ENCODE data around the gene MKLN1.
"Not testable (repeated sequence)": the region's sequence is repeated elsewhere in the genome, so short reads cannot be mapped to it uniquely, and the experiment has no call there.

Gene MKLN1

DNA sequence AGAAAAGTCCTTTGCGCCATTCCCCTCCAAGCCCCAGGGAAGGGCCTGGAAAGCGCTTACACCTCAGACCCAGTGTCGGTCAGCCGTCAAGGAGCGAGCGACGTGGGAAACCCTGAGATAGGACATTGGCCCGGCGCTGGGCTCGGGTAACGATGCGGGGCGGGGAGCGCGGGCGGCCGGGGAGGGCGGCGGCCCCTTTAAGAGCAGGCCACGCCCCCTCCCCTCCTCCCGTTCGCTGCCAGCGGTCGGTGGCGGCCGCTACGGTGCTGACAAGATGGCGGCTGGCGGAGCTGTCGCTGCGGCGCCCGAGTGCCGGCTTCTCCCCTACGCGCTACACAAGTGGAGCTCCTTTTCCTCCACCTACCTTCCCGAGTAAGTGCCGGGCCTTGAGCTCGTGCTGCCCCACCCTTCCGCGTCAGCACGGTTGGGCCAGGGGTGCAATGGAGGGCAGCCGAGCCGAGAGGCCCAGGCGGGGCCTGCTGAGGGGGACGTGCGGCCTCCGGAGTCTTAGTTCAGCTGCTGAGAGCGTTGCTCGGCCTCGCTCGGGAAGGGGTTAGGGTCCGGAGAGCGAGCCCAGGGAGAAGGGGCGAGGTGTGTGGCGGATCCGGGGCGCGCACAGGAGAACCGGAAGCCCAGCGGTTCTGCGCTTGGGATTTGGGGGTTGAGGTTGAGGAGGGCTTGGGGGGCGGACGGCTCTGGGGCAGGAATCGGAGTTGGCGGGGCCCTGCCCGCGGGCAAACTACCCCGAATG, at the start of gene MKLN1:
TSS of gene MKLN1 (plus strand) at position 251 of the 751 bp plus-strand sequence. CDS start at position 275, 24 bp downstream.
- peak; percentile 62 for DNase-seq

DNA sequence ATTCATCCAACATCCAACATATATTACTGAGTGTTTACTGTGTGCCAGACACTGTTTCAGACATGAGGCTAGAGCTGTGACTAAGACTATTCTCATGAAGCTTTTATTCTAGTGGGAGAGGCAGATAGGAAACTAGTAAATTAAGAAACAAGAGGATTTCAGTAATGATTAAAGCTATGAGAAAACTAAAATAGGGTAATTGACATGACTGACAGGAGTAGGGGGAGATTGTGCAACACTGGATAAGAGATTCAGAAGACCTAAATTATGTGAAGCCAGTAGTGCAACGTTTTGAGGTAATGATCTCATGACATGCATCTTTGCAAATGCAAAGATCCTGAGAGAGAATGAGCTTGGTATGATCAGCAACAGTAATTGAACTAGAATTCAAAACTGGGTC, 48.6 kb upstream of the MKLN1 start:
- DNase-seq: no peak

DNA sequence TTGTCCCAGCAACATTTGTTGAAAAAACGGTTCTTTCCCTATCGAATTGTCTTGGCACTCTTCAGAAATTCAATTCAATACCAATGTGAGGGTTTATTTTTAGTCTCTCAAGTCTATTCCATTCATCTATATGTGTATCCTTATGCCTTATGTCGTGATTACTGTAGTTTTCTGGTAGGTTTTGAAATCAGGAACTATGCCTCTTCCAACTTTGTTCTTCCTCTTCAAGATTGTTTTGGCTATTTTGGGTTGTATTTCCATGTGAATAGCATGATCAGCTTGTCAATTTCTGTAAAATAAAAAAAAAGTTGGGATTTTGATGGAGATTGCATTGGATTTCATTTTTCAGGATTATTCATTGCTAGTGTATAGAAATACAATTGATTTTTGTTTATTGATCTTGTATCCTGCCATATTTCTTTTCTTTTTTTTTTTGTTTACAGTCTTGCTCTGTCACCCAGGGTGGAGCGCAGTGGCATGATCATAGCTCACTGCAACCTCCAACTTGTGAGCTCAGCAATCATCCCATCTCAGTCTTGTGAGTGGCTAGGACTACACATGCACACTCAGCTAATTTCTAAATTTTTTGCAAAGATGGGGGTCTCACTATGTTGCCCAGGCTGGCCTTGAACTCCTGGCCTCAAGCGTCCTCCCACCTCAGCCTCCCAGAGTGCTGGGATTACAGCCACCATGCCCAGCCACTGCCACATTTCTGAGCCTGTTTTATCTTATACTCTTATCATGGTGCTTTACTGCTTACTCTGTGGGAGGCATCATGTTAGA, 46.2 kb upstream of the MKLN1 start:
- no peak for DNase-seq

DNA sequence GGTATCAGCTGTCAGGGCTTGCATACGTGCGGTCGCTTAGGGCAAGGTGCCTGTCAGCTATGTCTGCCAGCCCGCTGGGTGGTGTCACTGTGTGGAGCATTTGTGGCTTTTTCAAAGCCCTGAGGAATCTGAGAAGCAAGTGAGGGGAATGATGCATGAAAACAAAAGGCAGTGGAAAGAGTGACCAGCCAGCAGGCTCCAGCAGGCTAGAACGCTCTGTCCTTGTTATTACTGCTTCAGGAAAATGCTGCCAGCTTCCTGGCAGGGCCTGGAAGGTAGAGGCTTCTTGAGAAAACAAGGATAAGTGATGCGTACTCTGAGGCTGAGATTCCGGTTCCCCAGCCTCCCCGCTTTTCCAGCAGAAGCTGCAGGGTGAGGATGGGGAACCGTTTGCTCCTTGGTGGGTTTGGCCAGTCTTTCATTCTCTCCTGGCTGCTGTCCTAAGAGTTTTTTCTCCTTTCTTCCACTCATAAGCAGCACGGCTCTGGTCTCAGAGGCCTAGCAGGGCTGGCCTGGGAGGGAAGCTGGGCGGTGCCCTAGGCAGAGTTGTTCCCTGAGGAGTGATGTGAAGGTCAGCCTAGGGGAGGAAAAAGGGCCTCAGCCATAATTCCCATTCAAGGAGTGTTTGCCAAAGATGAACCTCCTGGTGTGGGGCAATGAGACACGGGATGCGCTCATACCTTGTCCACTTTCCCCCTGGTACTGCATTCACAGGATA, 42.8 kb upstream of the MKLN1 start:
- DNase-seq: no peak

DNA sequence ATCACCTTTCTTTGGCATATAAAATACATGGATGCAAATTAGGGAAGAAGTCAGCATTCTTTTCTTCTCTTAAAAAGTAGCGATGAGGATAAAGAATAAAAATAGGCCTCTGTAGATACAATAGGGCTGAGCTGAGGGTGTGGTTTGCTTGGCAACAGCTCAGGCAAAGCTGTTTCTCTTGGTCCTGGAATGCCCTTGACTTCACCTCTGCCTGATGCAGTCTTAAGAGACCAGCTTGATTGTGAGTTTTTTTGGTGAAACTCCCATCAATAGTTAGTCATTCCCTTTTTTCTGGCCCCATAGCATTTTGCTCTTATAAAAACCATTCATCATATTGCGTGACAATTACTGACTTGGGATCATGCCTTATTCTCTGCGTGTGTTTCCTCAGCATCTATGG, 42.1 kb upstream of the MKLN1 start:
- DNase-seq: no peak

DNA sequence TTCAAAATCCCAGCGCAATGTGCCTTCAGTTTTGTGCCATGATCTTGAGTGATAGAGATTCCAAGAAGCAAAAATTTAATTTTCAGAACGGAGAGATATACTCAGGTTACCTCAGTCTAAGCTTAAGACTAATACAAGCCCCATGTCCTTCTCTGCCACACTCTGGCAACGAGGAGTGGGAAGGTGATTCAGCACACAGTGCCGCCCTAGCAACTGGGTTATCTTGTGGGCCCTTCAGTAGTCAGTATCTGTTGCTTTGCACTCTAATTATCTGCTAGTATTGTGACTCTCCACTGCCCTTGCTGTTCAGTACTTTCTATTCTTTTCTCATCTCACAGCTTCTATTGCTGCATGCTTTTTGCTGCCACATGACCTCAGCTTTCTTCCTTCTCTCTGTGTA, 39.2 kb upstream of the MKLN1 start:
- DNase-seq: no peak

DNA sequence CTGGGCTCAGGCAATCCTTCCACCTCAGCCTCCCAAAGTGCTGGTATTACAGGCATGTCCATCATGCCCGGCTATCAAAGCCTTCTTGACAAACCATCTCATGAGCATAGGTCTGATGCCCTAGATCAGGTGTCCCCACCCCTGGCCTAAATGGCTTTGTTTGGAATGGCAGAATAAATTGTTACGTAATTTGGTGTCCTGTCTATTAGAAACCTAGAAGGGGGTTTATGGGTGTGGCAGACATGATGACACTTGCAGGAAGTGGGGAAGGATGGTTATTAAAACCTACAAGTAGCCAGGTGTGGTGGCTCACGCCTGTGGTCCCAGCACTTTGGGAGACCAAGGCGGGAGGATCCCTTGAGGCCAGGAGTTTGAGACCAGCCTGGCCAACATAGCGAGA, 38.6 kb upstream of the MKLN1 start:
- no peak for DNase-seq

DNA sequence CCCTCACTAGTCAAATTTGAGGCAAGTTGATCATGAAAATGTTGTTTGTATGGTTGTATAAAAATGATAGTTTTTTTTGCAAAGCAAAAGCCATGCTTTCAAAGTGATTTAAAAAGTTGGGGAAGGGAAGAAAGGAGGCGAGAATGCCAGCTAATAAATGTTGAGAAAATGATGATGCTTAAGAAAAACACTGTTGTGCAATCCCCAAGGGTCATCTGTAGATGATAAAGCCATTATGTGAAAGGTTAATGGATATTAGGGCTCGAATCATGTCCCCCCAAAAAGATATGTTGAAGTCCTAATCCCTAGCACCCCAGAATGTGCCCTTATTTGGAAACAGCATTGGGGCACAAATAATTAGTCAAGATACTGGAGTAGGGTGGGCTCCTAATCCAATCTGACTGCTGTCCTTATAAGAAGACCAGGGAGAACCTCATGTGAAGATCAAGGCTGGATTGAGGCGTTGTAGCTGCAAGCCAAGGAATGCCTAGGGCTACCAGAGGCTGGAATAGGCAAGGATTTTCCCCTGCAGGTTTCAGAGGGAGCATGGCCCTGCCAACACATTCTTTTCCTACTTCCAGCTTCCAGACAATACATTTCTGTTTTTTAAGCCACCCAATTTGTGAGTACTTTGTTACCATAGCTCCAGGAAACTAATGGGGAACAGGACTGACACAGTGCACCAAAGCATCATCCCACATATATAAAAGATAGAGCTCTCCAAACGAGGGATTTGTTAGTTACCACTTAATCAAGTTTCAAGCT, 35.4 kb upstream of the MKLN1 start:
- DNase-seq: no peak

DNA sequence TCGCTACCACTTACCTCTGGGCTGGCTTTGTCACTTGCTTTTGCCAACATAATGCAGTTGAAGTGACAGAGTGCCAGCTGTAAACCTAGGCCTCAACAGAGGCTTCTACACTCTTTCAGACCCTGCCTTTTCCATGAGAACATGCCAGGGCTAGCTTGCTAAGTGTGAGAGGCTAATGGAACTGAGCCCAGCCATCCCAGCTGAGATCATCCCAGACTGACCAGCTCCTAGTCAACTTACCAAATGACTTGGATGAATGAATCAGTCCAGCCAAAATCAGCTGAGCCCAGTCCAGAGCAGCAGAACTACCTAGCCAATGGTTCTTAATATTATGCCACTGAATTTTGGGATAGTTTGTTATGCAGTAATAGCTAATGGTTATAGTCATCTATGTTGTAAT, 34.7 kb upstream of the MKLN1 start:
- DNase-seq: no peak

DNA sequence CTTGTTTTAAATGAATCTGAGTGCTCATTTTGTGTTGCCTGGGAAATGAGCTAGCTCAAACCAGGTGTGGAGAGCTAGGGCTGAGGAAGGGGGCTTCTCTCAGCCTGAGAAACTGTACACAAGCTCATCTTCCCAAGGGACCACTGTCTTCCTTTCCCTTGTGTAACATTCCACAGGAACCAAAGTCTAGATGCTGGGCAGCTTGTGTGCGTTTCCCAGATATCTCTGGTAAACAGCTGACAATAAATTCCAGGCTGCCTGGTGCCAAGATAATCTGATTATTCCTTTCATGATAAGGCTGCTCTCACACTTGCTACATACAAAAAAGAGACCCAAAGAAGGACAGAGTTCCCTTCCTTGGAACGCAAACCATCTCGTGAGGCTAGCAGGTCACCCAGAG, 33.1 kb upstream of the MKLN1 start:
- no peak for DNase-seq

DNA sequence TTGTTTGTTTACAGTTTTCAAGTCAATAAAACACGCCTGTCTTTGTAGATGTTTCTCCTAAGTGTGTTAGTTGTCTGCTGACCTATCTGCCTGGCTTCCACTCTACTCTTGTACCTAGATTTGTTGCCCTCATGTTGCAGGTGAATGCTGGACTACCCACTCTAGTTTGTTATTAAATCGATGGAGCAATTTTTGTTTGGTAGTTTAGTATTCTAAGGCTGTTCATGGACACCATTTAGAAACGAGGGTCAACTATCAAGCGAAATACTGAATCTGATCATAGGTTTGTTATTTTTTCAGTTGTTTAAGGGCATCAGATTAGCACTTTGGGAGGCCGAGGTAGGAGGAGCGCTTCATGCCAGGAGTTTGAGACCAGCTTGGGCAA, 29.1 kb upstream of the MKLN1 start:
- no peak for DNase-seq

DNA sequence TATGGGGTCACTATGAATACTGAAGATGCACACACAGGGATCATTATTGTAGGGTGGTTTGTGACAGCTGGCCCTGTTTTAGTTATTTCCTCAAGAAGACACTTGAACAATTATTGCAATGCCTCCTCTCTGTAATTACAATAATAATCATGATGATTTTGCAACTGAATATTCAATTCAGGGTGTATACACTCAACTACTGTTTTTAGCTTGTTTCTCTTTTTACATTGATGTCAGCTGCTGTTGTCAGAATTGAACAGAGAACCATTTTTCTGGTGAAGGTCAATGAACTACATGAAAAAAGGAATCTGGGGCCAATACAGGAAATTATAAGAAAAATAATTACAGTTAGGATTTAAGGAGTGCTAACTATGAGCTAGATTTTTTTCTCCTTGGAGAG, 28.6 kb upstream of the MKLN1 start:
- no peak for DNase-seq

DNA sequence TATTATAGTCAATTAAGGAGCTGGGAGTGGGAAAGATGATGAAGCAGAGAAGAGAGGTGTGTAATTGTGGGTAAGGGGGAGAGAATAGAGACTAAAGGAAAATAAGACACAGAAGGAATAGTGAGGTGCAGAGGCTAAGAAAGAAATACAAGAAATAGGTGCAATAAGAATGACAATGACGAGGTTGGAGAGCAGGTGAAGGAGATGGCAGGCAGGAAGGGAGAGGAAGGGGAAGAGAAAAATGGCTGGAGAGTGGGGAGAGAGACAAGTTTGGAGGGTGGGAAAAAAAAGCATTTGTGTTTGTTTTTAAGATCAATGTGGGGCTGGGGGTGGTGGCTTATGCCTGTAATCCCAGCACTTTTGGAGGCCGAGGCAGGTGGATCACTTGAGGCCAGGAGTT, 27.6 kb upstream of the MKLN1 start:
- DNase-seq: no peak

DNA sequence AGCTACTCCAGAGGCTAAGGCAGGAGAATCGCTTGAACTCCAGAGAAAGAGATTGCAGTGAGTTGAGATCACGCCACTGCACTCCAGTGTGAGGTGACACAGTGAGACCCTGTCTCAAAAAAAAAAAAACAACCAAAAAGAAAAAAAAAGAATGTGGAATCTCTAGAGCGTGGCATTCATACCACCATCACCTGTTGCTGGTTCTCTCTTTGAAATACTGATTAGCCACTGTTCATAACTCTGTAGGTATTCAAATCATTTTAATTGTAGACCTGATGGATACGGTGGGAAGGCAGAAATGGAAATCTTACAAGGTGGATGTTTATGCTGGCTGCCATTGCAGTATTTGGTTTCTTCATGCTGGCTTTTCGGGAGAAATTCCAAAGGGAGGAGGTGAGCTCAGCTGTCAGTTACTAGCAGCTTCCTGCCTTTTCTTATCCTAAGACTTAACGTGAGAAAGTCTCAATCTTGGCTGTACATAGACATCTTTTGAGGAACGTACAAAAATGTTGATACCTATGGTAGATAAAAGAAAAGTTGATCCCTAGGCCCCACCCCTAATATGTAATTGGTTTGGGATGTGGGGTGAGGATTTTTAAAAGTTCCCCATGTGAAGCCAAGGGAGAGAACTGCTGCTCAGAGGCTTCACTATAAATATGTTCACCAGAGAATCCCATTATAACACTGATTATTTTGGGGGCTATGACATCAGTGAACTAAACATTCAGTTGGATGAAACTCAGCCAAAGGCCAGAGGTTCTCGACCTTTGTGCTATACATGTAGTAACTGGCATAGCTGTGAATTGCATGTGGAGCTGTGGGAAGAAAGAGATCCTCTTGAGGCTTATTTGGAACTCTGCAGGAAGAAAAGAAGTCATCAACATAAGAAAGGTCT, 26.9 kb upstream of the MKLN1 start:
- DNase-seq: no peak

DNA sequence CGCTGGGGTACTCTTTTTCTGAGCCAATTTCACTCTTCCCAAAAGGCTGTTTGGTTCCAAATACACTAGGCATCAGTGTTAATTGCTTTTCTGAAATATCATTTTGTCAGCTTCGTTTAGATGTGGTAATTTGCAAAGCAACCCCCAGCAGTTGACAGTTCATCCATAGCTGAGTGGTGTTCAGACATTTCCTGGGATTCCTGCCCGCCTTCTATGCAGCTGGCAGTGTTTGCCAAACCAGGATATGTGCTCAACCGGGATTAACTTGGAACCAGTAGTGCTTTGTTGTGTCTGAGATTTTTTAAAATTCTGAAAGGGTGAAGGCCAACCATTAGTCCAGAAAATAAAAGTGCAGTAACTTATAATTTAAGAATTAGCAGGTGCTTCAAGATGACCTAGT, 25.2 kb upstream of the MKLN1 start:
- no peak for DNase-seq

DNA sequence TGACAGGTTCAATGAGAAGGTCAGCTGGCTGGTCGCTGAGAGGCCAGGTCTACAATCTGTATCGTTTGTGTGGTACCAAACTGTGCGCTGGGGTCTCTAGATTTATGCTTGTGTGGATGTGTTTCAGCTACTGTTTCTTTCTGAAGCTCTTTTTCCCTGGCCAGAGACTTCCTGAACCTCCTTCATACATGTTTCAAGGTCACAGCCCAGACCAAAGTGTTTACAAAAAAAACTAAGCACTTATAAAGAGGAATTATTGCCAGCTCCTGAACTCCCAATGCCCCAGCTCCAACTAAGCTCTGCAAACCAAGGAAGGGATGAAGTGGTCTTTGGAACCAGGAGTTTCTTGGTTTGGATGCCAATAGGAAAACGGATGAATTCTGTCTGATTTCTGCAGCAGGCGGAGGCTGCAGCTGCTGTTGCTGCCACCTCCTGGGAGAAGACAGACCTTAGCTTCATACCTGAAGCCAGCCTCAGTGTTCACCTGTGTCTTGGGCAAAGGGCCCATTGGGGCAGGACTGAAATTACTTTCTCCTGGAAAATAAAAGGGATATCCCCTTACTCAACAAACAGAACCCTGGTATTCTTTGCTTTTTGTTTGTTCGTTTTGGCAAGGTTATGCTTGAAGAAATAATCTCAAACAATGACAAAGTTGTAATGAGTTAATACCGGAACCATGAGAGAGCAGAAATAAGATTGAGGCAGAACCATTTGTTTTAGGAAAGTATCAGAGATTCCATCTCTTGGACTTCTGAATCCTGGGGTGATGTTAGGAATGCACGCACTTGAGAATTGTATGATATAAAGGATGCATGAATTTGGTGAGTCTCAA, 24.6 kb upstream of the MKLN1 start:
- no peak for DNase-seq

DNA sequence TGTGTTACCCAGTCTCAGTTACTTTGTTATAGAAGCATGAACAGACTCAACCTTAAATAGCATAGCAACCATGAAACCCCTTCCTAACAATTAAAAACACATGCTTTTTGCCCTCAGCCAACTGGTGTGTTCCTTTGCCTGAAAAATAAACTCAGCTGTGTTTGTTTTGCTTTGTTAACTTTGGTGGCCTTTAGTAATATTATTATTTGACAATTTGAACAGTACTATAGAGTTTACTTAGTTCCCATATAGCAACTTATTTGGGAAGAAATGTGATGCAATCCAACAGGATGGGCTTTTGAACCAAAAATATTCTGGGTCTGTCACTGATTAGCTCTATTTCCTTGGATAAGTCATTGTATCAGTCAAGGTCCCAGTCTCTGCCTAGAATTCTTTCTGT, 22.5 kb upstream of the MKLN1 start:
- no peak for DNase-seq

DNA sequence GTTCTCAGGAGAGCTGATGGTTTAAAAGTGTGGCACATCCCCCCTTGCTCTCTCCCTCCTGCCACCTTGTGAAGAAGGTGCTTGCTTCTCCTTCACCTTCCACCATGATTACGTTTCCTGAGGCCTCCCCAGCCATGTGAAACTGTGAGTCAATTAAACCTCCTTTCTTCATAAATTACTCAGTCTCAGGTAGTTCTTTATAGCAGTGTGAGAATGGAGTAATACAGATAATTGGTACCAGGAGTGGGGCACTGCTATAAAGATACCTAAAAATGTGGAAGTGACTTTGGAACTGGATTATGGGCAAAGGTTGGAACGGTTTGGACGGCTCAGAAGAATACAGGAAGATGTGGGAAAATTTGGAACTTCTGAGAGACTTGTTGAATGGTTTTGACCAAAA, 21.6 kb upstream of the MKLN1 start:
- DNase-seq: not testable (repeated sequence)

DNA sequence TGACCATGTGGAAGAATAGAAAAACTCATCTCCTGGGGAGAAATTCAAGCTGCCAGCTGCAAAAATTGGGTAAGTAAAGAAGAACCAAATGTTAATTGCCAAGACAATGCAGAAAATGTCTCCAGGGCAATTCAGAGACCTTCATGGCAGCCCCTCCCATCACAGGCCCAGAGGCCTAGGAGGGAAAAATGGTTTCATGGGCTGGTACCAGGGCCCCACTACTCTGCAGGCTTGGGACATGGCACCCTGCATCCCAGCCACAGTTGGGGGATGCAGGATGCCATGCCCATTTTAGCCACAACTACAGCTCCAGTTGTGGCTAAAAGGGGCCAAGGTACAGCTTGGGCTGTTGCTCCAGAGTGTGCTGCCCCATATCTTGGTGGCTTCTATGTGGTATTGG, 20.9 kb upstream of the MKLN1 start:
- no peak for DNase-seq

DNA sequence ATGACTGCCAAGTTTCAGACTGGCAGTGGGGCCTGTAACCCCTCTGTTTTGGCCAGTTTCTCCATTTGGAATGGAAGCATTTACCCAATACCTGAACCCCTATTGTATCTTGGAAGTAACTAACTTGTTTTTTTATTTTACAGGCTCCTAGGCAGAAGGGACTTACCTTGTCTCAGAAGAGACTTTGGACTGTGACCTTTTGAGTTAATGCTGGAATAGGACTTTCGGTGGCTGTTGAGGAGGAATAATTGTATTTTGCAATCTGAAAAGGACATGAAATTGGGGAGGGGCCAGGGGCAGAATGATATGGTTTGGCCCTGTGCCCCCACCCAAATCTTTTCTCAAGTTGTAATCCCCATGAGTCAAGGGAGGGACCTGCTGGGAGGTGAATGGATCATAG, 20.0 kb upstream of the MKLN1 start:
- no peak for DNase-seq

DNA sequence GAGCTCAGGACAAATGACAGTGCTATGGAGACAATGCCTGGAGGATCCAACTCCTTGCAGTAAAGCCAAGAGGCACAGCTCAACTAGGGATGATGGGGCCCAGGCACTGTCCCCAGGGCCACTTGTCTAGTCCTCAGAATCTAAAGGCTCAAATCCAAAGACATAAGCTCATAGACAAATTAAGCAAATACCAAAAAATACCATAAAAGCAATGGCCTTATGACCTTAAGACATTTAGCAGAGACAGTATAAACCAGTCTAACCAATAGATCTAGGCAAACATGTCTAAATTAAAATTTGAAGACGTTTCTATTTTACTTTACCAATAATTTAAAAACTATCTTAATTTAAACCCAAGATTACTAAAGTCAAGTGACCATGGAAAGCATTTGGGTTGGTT, 14.8 kb upstream of the MKLN1 start:
- no peak for DNase-seq

Measured in NCI-H510A (cell line).